Spleen (tissue), 7 donors: Measurements from ENCODE around the gene WDR26.
"Not testable (repeated sequence)": the region's sequence is repeated elsewhere in the genome, so short reads cannot be mapped to it uniquely, and the experiment has no call there.

Experiments
- CTCF ChIP-seq, 11 experiments: fragments of 200-600 bp in 7 of 11; fragments of 450-650 bp in 4 of 11; sonication (generic) in 4 of 11; IDR thresholded peaks in 8 of 11; conservative IDR thresholded peaks in 3 of 11; 1 replicate in 7 of 11; 2 replicates in 4 of 11; pipeline versions ENCODE4 v1.4.0 to v1.8.0; 2016 to 2021; ENCODE audit warnings: antibody characterized with exemption in 11 of 11, inconsistent platforms in 4 of 11, mild to moderate bottlenecking in 1 of 11
- POLR2A ChIP-seq, 3 donors: fragments of 450-650 bp; IDR thresholded peaks; one replicate each; pipeline ENCODE4 v1.5.1; 2017; ENCODE audit warnings: antibody characterized with exemption in 3 of 3, mild to moderate bottlenecking in 1 of 3
- POLR2AphosphoS5 ChIP-seq, 3 donors: sonication (generic); formaldehyde crosslinking; IDR thresholded peaks; one replicate each; pipeline ENCODE4 v1.5.1; 2017; ENCODE audit warnings: antibody characterized with exemption in 3 of 3
- donor health status: DM: no; HTN: no; CAD: no; lungs with moderate emphysema.
- donor health status: DM: no; HTN: no; CAD: no.
- donor health status: DM: no; HTN: no; CAD: no.

GRCh38 chr1:224483206-224483605 is 48.6 kb upstream of the WDR26 start:
- not testable (repeated sequence) for TF ChIP-seq CTCF (IDR thresholded peaks at IDR 0.05 in 8 of 11, conservative IDR thresholded peaks at IDR 0.05 in 3 of 11); POLR2A (IDR thresholded peaks at IDR 0.05); POLR2AphosphoS5 (IDR thresholded peaks at IDR 0.05)
